IMR-90 (cell line): Measurements from ENCODE around the gene SRPK3. TPM values are rescaled to one million over a fixed set of nuclear protein-coding genes. Genes with fewer than 3 reads are reported as not detected.

Experiments
- ATAC-seq: fragments of 200-7000 bp; cut with Tn5 transposase; 2 replicates; pipeline ENCODE4 v1.9.1; 2020; ENCODE audit warnings: low read depth, mild to moderate bottlenecking, moderate library complexity
- BruUV-seq: library from RNA; stranded (reverse); fragments of 400-500 nt; replicated peaks from 2 replicates; lab custom pipeline; 2021; lab: Mats Ljungman, UMichigan
- CTCF ChIA-PET: fragments of 300-600 bp; formaldehyde crosslinking; extraction: SDS; loops from one replicate; lab custom pipeline; 2021; ENCODE audit warnings: antibody characterized with exemption; lab: Yijun Ruan, JAX
- POLR2A ChIA-PET: fragments of 300-600 bp; sonication (Branson Sonifier 250); formaldehyde crosslinking; loops from one replicate; lab custom pipeline; 2022; ENCODE audit warnings: antibody characterized with exemption; ENCODE audit not compliant: unreplicated experiment; lab: Charles Lee
- DNase-seq: peaks from one replicate; pipeline ENCODE4 v3.0.0; 2013
- H2AFZ ChIP-seq: replicated peaks from 2 replicates; pipeline ENCODE3; 2013; ENCODE audit warnings: low read length, mild to moderate bottlenecking; ENCODE audit not compliant: poor library complexity
- H2AK5ac ChIP-seq: 2 replicates; pipeline ENCODE4 v1.6.1; 2013; ENCODE audit warnings: low read depth, low read length, inconsistent platforms
- H2AK9ac ChIP-seq: replicated peaks from 2 replicates; pipeline ENCODE3; 2013; ENCODE audit warnings: mild to moderate bottlenecking, low read depth, low read length, moderate library complexity; ENCODE audit not compliant: poor library complexity
- H2BK120ac ChIP-seq: 2 replicates; pipeline ENCODE4 v1.6.1; 2013; ENCODE audit warnings: low read depth, low read length, inconsistent platforms
- H2BK15ac ChIP-seq: 3 replicates; pipeline ENCODE4 v1.6.1; 2013; ENCODE audit warnings: low read depth, low read length, inconsistent platforms
- H2BK20ac ChIP-seq: 2 replicates; pipeline ENCODE4 v1.6.1; 2013; ENCODE audit warnings: low read depth, mild to moderate bottlenecking, inconsistent platforms, low read length, moderate library complexity
- H2BK5ac ChIP-seq: 2 replicates; pipeline ENCODE4 v1.6.1; 2013; ENCODE audit warnings: mild to moderate bottlenecking, low read depth, low read length, inconsistent platforms; ENCODE audit not compliant: poor library complexity, severe bottlenecking
- H3K14ac ChIP-seq: replicated peaks from 2 replicates; pipeline ENCODE4 v1.6.1; 2013; ENCODE audit warnings: low read depth, low read length, inconsistent platforms
- H3K18ac ChIP-seq: 2 replicates; pipeline ENCODE4 v1.6.1; 2013; ENCODE audit warnings: low read depth, low read length, control low read depth
- H3K23ac ChIP-seq: 2 replicates; pipeline ENCODE4 v1.6.1; 2013; ENCODE audit warnings: low read depth, low read length, inconsistent platforms
- H3K27ac ChIP-seq: 2 replicates; pipeline ENCODE4 v1.5.1; 2013; ENCODE audit warnings: mild to moderate bottlenecking, control low read depth, low read length; ENCODE audit not compliant: insufficient read depth
- H3K27me3 ChIP-seq: 2 replicates; pipeline ENCODE4 v1.6.1; 2013; ENCODE audit warnings: low read length; ENCODE audit not compliant: control insufficient read depth, insufficient read depth
- H3K36me3 ChIP-seq: 2 replicates; pipeline ENCODE4 v1.6.1; 2013; ENCODE audit warnings: low read length, mixed read lengths; ENCODE audit not compliant: control insufficient read depth, insufficient read depth
- H3K4ac ChIP-seq: 2 replicates; pipeline ENCODE4 v1.6.1; 2013; ENCODE audit warnings: low read depth, low read length, inconsistent platforms
- H3K4me1 ChIP-seq: 2 replicates; pipeline ENCODE4 v1.6.1; 2013; ENCODE audit warnings: low read length, mixed read lengths; ENCODE audit not compliant: control insufficient read depth, insufficient read depth
- H3K4me2 ChIP-seq: 2 replicates; pipeline ENCODE4 v1.6.1; 2013; ENCODE audit warnings: low read depth, mild to moderate bottlenecking, control low read depth, low read length, moderate library complexity
- H3K4me3 ChIP-seq: 2 replicates; pipeline ENCODE4 v1.5.1; 2013; ENCODE audit warnings: low read depth, mild to moderate bottlenecking, control low read depth, low read length, moderate library complexity; ENCODE audit not compliant: insufficient read depth
- H3K56ac ChIP-seq: 2 replicates; pipeline ENCODE4 v1.6.1; 2013; ENCODE audit warnings: low read length, inconsistent platforms; ENCODE audit not compliant: insufficient read depth; ENCODE audit errors: extremely low read depth
- H3K79me1 ChIP-seq, 2 experiments: 2 replicates each; pipeline ENCODE4 v1.6.1; 2013; ENCODE audit warnings: low read length in 2 of 2, inconsistent platforms in 1 of 2, low read depth in 1 of 2
- H3K9ac ChIP-seq: 2 replicates; pipeline ENCODE4 v1.6.1; 2013; ENCODE audit warnings: low read depth, low read length, control low read depth
- H3K9me1 ChIP-seq: 2 replicates; pipeline ENCODE4 v1.6.1; 2013; ENCODE audit warnings: low read length, inconsistent platforms; ENCODE audit not compliant: insufficient read depth
- H3K9me3 ChIP-seq: 2 replicates; pipeline ENCODE4 v1.6.1; 2013; ENCODE audit warnings: low read length; ENCODE audit not compliant: control insufficient read depth, insufficient read depth
- H4K20me1 ChIP-seq: 2 replicates; pipeline ENCODE4 v1.6.1; 2013; ENCODE audit warnings: low read length, inconsistent platforms; ENCODE audit not compliant: insufficient read depth
- H4K5ac ChIP-seq: 2 replicates; pipeline ENCODE4 v1.6.1; 2013; ENCODE audit warnings: mild to moderate bottlenecking, low read depth, low read length, control low read depth
- H4K8ac ChIP-seq, 2 experiments: 2 replicates each; pipeline ENCODE4 v1.6.1; 2013; ENCODE audit warnings: low read depth in 2 of 2, low read length in 2 of 2, control low read depth in 1 of 2, inconsistent platforms in 1 of 2
- H4K91ac ChIP-seq: 2 replicates; pipeline ENCODE4 v1.6.1; 2013; ENCODE audit warnings: low read depth, low read length, inconsistent platforms; ENCODE audit not compliant: insufficient read depth
- CEBPB ChIP-seq: IDR thresholded peaks from 2 replicates; pipeline ENCODE4 v1.6.1; 2012; ENCODE audit warnings: low read depth, low read length, improper control_type of control experiment
- CHD1 ChIP-seq: IDR thresholded peaks from 2 replicates; pipeline ENCODE4 v1.6.1; 2012; ENCODE audit warnings: low read depth, low read length, improper control_type of control experiment
- MAZ ChIP-seq: IDR thresholded peaks from 2 replicates; pipeline ENCODE4 v1.6.1; 2012; ENCODE audit warnings: low read depth, mild to moderate bottlenecking, low read length, improper control_type of control experiment, moderate library complexity, borderline replicate concordance
- NFE2L2 ChIP-seq: fragments of 150-350 bp; IDR thresholded peaks from 2 replicates; pipeline ENCODE4 v1.6.1; 2016; ENCODE audit warnings: low read depth, mild to moderate bottlenecking, low read length
- POLR2A ChIP-seq: IDR thresholded peaks from 2 replicates; pipeline ENCODE4 v1.6.1; 2012; ENCODE audit warnings: mild to moderate bottlenecking, low read depth, low read length
- RAD21 ChIP-seq: IDR thresholded peaks from 2 replicates; pipeline ENCODE4 v1.6.1; 2012; ENCODE audit warnings: low read length, improper control_type of control experiment
- WGBS, 2 experiments: methylation state at CpG; one replicate each; pipeline versions ENCODE4 v1.1.5 to v1.1.7; 2013; ENCODE audit warnings: missing lambda C conversion rate in 2 of 2; ENCODE audit not compliant: insufficient read length in 1 of 2; ENCODE audit errors: extremely low coverage in 2 of 2; 5-methylcytosine and 5-hydroxymethylcytosine counted together
- dilution Hi-C: fragments of 300-500 bp; cut with HindIII; formaldehyde crosslinking; loops from one replicate; pipeline ENCODE4 v1.14.3; 2018; ENCODE audit warnings: low sequenced_read_pairs; ENCODE audit not compliant: unreplicated experiment
- in situ Hi-C: fragments of 300-500 bp; cut with MboI; formaldehyde crosslinking; loops from 3 replicates; pipeline ENCODE4 v1.14.3; 2019; ENCODE audit warnings: low sequenced_read_pairs, inconsistent platforms, mixed read lengths
- intact Hi-C: fragments of 100-400 bp; cut with micrococcal nuclease; formaldehyde crosslinking; loops from 2 replicates; pipeline ENCODE4 v1.10.0; 2022
- polyA plus RNA-seq, 3 experiments: library from polyadenylated mRNA; depleted of rRNA; stranded (reverse); fragments of >200 nt; gene quantifications; 2 replicates each; pipeline ENCODE4 v1.2.3, GENCODE V29; 2012; ENCODE audit warnings: low replicate concordance in 1 of 3
- total RNA-seq: library from RNA; depleted of rRNA; stranded (reverse); fragments of >200 nt; gene quantifications from 2 replicates; pipeline ENCODE4 v1.2.3, GENCODE V29; 2012

The SRPK3 gene
- total and polyA plus RNA-seq, 2 of the 4 experiments (the other 2 are of a cell fraction), result 0.36 to 0.70 TPM

DNA sequence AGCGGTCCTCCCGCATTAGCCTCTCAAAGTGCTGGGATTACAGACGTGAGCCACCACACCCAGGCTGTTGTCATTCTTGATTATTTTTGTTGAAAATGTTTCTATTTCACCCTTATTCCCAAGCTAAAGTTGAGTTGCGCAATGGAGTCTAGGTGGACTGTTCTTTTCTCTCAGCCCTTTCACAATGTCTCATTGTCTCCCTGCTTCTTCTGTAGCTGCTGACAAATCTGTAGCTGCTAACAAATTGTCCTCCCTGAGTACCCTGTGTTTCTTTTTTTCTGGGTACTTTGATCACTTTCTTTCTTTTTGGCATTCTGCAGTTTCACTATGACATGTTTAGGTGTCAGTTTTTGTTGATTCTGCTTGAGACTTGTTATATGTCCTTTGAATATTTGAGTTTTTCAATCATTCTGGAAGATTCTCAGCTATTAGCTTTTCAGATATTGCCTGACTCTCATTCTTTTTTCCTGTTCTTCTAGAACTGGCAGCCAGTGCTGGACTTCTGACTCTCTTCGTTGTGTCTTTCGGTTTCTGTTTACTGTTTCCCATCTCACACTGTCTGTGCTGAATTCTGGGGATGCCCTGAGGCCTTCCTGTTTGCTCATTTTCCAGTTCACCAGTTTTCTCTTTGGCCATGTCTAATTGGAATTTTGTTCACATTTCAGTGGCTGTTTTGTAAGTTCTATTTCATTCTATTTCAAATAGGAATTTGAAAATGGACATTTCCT is 49.6 kb upstream of the SRPK3 start:
- Histone ChIP-seq H3K18ac (no peak overlapping the region), H3K27me3 (no peaks in the 10 kb centered on the region), H2BK20ac (no peak overlapping the region), H3K56ac (no peak overlapping the region), H3K4ac (no peak overlapping the region), H4K5ac (no peak overlapping the region), H4K20me1 (no peaks in the 10 kb centered on the region), H3K4me2 (no peak overlapping the region), H4K91ac (no peak overlapping the region), H4K8ac (no peak overlapping the region), H3K9ac (no peak overlapping the region), H3K79me1 (peaks cover 0 to 14% of the 10 kb centered on the region in 2 experiments; a peak in 1 of 4 replicates), H3K9me1 (0 out of 2 replicates have a peak, but pooled peaks cover 5% of the 10 kb centered on the region), H3K4me3 (no peak overlapping the region), H3K36me3 (peaks cover 5% of the 10 kb centered on the region; the same call in 1 of the 2 replicates), H2AK5ac (no peak overlapping the region), H3K4me1 (peaks cover 11% of the 10 kb centered on the region), H3K27ac (no peak overlapping the region), H3K23ac (no peak overlapping the region), H3K9me3 (no peaks in the 10 kb centered on the region; the same call in 1 of the 2 replicates), H2AK9ac (no peak overlapping the region), H2BK5ac (no peak overlapping the region), H2BK15ac (no peak overlapping the region), H3K14ac (no peak overlapping the region), H2AFZ (no peak overlapping the region), H2BK120ac (no peak overlapping the region)
- intact Hi-C loops, result no loop called here
- no peak for ATAC-seq
- TF ChIP-seq CEBPB (peak; percentile 92), MAZ (no peak), POLR2A (no peak), NFE2L2 (no peak), CHD1 (no peak), RAD21 (no peak)
- DNase-seq, result no peak
- POLR2A ChIA-PET, result no interaction called here
- no TSS peak for BruUV-seq
- whole genome bisulfite sequencing, 2 experiments, result 65% methylated on average over 2 of the region's 6 CpGs; no CpG with 5 or more reads in 1 of the 2 experiments
- dilution Hi-C loops, result no loop called here
- CTCF ChIA-PET, result no interaction called here
- in situ Hi-C loops, result no loop called here
